ENCODE results near the gene YWHAE. TPM values are rescaled to one million over a fixed set of nuclear protein-coding genes. Genes with fewer than 3 reads are reported as not detected.
"Not testable (repeated sequence)": the region's sequence is repeated elsewhere in the genome, so short reads cannot be mapped to it uniquely, and the experiment has no call there.

Gene YWHAE
- total RNA-seq, 2 donors from 2014 or later: 411 to 446 TPM

- intact Hi-C loops (cut with DNase I, micrococcal nuclease): no loop called here
- DNase-seq (no peak), ATAC-seq (no peak)
Observed at GRCh38 chr17:1414634-1415033, 14.6 kb upstream of the YWHAE start.

GRCh38 chr17:1414001-1414574 is 14.1 kb upstream of the YWHAE start:
- ATAC-seq (no peak), DNase-seq (no peak)
- intact Hi-C loops (cut with DNase I, micrococcal nuclease): no loop called here

GRCh38 chr17:1413281-1413791 is 13.3 kb upstream of the YWHAE start:
- ATAC-seq: peak; percentile 68
- DNase-seq: peak; percentile 26 to 37

GRCh38 chr17:1412185-1413110 is 12.4 kb upstream of the YWHAE start:
- no peak for DNase-seq
- intact Hi-C loops (cut with DNase I, micrococcal nuclease): no loop called here
- ATAC-seq: peak; percentile 8

More at GRCh38 chr17:1413281-1413791, 13.3 kb upstream of the YWHAE start:
- intact Hi-C loops (cut with DNase I, micrococcal nuclease): no loop called here

GRCh38 chr17:1402262-1402586 is 2.2 kb upstream of the YWHAE start:
- intact Hi-C loops (cut with DNase I, micrococcal nuclease): no loop called here
- DNase-seq (no peak), ATAC-seq (no peak)

- intact Hi-C loops (cut with DNase I, micrococcal nuclease): no loop called here
- ATAC-seq (peak; percentile 55), DNase-seq (peak; percentile 53 to 73)
Observed at GRCh38 chr17:1398931-1399678, 917 bp downstream of the YWHAE start.

GRCh38 chr17:1398028-1398427 is 2.0 kb downstream of the YWHAE start:
- ATAC-seq: no peak
- DNase-seq: no peak
- intact Hi-C loops (cut with DNase I, micrococcal nuclease): no loop called here

- intact Hi-C loops (cut with DNase I, micrococcal nuclease); ATAC-seq; DNase-seq: not testable (repeated sequence)
Observed at GRCh38 chr17:1395876-1396665, 4.0 kb downstream of the YWHAE start.

GRCh38 chr17:1391577-1391976 is 8.4 kb downstream of the YWHAE start:
- intact Hi-C loops (cut with DNase I, micrococcal nuclease): no loop called here
- ATAC-seq (no peak), DNase-seq (peak in 1 of 2 donors; percentile 13)

GRCh38 chr17:1390432-1391367 is 9.3 kb downstream of the YWHAE start:
- intact Hi-C loops (cut with DNase I, micrococcal nuclease): no loop called here
- ATAC-seq: no peak
- DNase-seq: peak in 1 of 2 donors; percentile 12

GRCh38 chr17:1387490-1388227 is 12.4 kb downstream of the YWHAE start:
- intact Hi-C loops (cut with DNase I, micrococcal nuclease); ATAC-seq: not testable (repeated sequence)
- peak in 1 of 2 donors; percentile 16 for DNase-seq

GRCh38 chr17:1386675-1387190 is 13.3 kb downstream of the YWHAE start:
- ATAC-seq; intact Hi-C loops (cut with DNase I, micrococcal nuclease): not testable (repeated sequence)
- DNase-seq: peak in 1 of 2 donors; percentile 2

- intact Hi-C loops (cut with DNase I, micrococcal nuclease): no loop called here
- DNase-seq: no peak
- ATAC-seq: no peak
Observed at GRCh38 chr17:1386265-1386664, 13.8 kb downstream of the YWHAE start.

- DNase-seq (peak in 1 of 2 donors; percentile 0), ATAC-seq (no peak)
- intact Hi-C loops (cut with DNase I, micrococcal nuclease): no loop called here
Observed at GRCh38 chr17:1385861-1386260, 14.2 kb downstream of the YWHAE start.

GRCh38 chr17:1384905-1385435 is 15.1 kb downstream of the YWHAE start:
- ATAC-seq (no peak), DNase-seq (no peak)
- intact Hi-C loops (cut with DNase I, micrococcal nuclease): no loop called here

GRCh38 chr17:1379930-1380313 is 20.1 kb downstream of the YWHAE start:
- intact Hi-C loops (cut with DNase I, micrococcal nuclease): no loop called here
- DNase-seq (no peak), ATAC-seq (no peak)

All from left colon (tissue), 2 donors.